Middle frontal gyrus (tissue), 1 donor: ENCODE results near the gene VANGL1.
"Not testable (repeated sequence)": the region's sequence is repeated elsewhere in the genome, so short reads cannot be mapped to it uniquely, and the experiment has no call there.

Source experiments
- DNase-seq: peaks from one replicate; pipeline ENCODE4 v3.0.0-alpha.2; 2015; ENCODE audit warnings: low spot score; ENCODE audit errors: extremely low spot score

The VANGL1 gene

GRCh38 chr1:115641762-115642167 lies at the start of gene VANGL1:
VANGL1 (plus strand) TSS chr1:115641970; CDS start chr1:115651414, 9,444 bp downstream.
- DNase-seq: no peak

DNA sequence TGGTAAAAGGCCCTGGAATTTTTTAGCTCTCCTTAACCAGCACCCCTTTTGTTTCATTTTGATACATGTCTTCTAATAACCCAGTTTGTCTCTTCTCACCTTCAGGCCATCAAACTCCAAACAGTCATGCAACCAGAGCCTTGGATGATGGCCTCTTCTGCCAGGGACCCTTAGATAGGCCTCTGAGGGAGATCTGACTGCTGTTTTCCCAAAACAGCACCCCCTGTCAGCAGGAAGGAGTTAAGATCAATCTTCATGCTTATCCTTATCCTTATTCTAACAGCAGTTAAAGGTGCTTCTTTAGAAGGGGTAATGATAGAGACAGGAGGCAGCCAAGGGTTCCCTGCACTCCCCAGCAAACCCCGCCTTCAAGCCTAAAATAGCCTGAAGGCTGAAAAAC lies 49.5 kb upstream of the VANGL1 start:
- DNase-seq: no peak

DNA sequence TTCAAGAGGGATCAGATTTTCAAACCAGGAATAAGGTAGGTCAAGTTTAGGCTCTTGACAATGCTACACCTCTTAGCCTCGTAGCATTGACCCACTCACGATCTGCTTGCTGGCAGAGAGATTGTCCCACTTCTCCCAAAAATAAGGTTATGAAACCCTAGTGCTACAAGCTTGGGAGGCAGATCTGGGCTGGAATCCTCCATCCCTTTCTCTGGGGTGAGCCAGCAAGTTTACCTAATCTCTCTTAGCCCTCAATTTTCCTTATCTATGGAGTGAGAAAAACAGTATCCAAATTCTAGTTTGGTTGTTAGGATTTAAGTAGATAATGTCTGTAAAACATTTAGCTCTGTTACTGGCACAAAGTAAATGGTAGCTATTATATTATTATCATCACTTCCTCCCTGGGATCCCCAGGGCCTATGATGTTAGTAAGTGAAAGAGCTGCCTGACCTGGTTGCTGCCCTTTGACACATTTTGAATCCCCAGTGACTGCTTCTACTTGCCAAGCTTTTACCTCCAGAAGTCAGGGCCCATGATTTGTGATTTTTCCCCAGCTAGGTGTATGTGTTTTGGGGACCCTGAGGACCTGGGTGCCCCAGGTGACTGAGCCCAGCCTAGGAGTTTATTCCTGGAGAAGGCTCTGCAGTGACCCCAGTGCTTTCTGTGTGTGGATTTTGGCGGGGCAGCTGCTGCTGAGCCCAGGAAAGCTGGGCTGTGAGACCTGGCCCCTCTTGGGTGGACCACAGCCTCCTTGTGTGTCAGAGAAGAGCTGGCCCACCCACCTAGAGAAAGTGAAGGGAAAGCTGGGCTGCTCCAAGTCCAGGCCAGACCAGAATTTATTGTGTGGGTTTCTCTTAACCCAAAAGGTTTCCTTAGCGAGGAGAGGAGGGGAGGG lies 48.2 kb upstream of the VANGL1 start:
- DNase-seq: no peak

- no peak for DNase-seq
Measured at GRCh38 chr1:115594600-115594999, 47.2 kb upstream of the VANGL1 start.

DNA sequence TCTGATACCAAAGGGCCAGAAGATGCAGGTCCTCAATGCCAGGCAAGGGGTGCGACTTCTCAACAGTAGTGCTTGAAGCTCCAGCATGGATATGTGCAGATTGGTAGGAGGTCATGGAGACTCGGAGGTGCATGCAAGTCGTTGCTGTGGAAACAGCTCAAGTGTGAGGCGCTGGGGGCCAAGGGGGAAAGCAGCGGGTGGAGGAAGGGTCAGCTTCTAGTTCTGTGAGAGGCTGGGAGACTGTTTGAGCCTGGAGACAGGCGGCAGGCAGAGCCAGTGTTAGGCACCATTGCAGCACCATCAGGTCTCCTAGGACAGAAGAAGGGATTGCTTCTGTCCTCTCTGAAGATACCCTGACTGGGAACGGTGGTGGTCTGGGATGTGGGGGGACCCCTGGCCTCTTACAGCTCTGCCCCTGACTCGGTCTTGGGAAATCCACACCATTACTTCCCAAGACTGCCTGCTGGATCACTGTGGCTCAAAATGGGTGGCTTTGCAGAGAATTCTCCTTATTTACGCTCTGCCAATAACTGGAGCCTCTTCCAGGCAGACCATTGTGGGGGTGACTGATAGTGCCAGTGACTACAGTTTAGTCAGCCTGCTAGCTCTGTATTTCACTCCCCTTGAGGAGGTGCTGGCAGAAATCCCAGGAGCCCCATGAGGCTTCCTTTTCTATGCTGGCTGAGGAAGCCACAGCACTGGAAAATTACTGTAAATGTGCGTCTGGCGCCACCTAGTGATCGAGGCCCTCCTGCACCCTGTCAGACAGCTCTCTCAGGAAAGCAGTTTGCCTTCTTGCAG lies 46.3 kb upstream of the VANGL1 start:
- DNase-seq: peak; percentile 73

- no peak for DNase-seq
Measured at GRCh38 chr1:115596080-115596780, 45.5 kb upstream of the VANGL1 start.

GRCh38 chr1:115604508-115604907 lies 37.3 kb upstream of the VANGL1 start:
- DNase-seq: no peak

- DNase-seq: no peak
Measured at GRCh38 chr1:115606305-115606704, 35.5 kb upstream of the VANGL1 start.

DNA sequence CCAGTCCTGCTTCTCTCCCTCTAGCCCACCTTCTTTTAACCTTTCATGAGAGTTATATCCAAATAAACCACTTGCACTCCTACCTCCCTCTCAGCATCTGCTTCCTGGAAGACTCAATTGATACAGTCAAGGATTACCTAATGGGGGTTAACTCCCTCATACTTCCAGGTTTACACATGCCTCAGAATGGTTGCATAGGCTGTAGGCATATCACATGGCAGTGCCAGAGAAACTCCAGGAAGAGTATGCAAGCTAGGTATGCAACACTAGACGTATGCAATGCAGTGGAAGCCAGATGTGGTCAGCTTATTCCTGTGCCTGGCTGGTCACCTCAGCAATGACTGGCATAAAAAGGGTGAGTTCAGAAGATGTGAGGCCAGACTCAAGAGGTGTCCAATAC lies 32.7 kb upstream of the VANGL1 start:
- no peak for DNase-seq

DNA sequence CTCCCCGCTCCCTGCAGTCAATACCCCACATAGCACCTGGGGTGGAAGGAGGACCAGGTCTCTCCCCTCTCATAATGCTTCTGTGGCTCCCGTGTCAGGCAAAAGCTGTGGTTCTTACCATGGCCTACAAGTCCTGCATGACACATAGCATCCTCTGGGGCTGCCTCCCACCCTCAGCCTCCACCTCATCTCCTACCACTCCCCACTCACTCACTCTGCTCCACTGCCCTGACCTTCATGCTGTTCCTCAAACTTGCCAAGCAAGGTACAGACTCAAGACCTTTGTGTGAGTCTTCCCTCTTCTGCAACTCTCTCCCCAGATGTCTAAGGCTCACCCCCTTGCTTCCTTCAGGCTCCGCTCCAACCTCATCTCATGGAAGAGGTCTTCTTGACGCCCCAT lies 28.0 kb upstream of the VANGL1 start:
- DNase-seq: no peak

DNA sequence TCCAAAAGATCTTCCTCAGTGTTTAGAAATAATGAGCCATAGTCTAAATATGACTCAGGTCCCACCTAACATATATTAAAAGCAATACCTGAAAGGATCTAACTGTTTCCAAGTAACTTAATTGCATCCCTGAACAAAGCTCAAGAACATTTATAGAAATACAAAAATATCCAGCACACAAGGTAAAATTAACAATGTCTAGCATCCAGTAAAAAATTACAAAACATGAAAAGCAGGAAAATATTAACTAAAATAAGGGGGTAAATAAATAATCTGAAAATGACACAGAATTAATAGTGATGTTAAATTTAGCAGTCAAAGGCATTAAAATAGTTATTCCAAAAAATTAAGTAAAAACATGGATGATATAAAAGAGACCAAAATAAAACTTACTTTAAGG lies 21.3 kb upstream of the VANGL1 start:
- no peak for DNase-seq

- no peak for DNase-seq
Measured at GRCh38 chr1:115620950-115621349, 20.8 kb upstream of the VANGL1 start.

- no peak for DNase-seq
Measured at GRCh38 chr1:115624859-115625258, 16.9 kb upstream of the VANGL1 start.

DNA sequence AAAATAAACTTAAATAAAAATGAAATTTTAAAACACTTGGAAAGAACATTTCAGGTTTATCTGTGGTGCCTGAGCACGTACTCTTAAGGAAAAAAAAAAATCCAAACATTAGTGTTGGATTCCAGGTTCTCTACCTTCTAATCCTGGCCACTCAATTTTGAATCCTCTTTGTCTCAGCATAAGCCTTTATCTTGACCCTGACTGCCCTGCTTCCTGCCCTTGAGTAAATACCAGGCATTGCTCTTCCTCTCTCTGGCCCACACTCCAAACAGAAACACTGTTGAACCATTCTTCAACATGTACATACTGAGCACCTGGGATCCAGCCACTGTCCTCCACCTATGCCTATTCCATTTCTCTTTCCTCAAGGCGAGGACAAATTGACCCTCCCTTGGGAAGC lies 11.4 kb upstream of the VANGL1 start:
- DNase-seq: no peak

- no peak for DNase-seq
Measured at GRCh38 chr1:115632251-115633026, 9.3 kb upstream of the VANGL1 start.

DNA sequence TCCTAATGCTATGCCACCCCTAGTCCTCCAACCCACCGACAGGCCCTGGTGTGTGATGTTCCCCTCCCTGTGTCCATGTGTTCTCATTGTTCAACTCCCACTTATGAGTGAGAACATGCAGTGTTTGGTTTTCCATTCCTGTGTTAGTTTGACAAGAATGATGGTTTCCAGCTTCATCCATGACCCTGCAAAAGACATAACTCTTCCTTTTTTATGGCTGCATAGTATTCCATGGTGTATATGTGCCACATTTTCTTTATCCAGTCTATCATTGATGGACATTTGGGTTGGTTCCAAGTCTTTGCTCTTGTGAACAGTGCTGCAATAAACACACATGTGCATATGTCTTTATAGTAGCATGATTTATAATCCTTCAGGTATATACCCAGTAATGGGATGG lies 8.2 kb upstream of the VANGL1 start:
- DNase-seq: not testable (repeated sequence)

- DNase-seq: not testable (repeated sequence)
Measured at GRCh38 chr1:115637247-115637646, 4.5 kb upstream of the VANGL1 start.

DNA sequence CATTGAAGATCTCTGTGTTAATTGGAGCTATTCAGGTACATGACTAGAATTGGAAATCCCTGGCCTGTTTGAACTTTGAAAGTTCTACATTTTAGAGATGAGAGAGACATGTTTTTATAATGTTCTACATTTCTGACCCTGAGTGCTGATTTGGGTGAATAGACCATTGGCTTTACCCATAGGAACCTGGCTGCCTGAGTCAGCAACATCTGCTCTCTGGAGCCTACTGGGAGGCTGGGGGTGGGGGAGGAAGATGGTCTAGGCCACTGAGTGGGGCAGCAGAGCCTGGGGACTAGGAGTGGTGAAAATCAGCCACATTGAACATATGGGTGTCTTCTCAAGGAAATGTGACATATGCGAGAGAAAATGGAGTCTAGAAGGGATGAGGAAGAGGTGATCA lies 1.4 kb upstream of the VANGL1 start:
- no peak for DNase-seq

DNA sequence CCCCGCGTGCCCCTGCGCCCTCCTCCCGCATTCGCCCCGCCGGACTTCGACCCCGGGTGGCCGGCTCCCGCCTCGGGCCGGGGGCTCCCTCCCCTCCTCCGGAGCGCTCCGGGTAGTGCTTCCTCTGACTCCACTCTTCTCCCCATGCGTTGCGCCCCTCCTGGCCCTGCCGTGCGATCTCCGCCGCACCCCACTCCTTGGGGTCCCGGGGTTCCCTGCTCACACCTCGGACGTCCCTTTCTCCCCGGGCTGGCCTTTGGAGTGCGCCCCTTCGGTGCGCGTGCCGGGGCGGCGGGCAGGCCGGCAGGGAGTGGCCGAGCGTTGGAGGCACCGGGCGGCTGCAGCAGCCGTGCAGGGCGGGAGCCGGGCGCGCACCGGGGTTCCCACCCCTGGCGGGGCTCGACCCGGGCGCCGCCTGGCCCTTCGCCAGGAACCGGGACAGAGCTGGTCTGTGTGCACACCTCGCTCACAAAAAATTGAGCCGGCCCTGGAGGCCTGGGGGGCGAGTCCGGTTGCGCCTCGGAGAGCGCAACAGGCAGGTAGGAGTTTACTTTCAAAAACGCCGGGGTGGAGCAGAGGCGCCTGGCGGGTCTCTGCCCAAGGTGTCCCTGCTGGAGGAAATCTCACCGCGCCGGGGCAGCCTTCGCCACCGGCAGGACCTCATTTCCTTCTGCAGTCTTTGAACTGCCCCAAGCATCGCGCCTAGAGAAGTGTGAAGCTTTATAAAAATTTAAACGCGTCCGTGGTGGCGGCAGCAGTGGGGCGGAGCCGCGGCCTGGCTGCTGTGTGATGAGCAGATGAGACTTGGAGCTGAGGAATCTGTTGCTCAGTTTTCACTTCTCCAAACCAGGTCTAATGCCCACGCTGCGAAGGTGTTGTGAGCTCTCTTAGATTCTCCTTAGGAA lies 650 bp downstream of the VANGL1 start:
- DNase-seq: no peak

- DNase-seq: no peak
Measured at GRCh38 chr1:115643225-115643624, 1.5 kb downstream of the VANGL1 start.
